ENCODE measurements around the gene ISM2.

DNA sequence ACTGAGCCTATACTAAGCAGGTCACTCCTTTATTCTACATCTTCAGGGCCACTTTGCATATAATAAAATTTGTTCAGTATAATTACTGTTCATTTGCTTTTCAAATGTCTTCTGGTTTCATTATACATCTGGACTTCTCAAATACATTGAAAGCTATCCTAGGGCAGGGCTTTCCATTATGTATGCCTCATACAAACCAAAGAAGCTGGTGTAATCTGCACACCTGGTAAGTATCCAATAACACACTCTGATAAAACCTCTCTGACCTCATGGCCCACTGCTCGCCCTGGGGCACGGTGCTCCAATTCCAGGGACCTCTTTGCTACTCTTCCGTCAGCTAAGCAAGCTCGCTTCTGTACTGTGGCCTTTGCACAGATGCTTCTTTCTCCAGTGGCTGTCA is 21.9 kb upstream of the ISM2 start:
- TF ChIP-seq EZH2 (IDR thresholded peaks at IDR 0.05; ENCODE audit: low read depth, unreplicated experiment): no peak
- TF ChIP-seq EZH2phosphoT487 (IDR thresholded peaks at IDR 0.05; ENCODE audit: unreplicated experiment): no peak
- no peak for TF ChIP-seq REST (IDR thresholded peaks at IDR 0.05; ENCODE audit: unreplicated experiment)
- no peak for TF ChIP-seq STAT1 (IDR thresholded peaks at IDR 0.05; ENCODE audit: unreplicated experiment)
- no peak for TF ChIP-seq CTCF (conservative IDR thresholded peaks at IDR 0.05; ENCODE audit: low read depth in 2 of 2)
- no peak for TF ChIP-seq ZNF114 (CRISPR knock-in tag; IDR thresholded peaks at IDR 0.05)

All from GM23338 (cell line).